Hypothalamus (tissue), 51 donors: ENCODE results near the gene ANKRD42.
A peak's percentile ranks its signal among the peaks of the same experiment; 100 is the strongest.

Experiments
- DNase-seq, 51 donors: peaks; one replicate each; lab custom pipeline; 2025; lab: John Stamatoyannopoulos, UW

Gene ANKRD42

GRCh38 chr11:83285151-83285770 lies 91.7 kb downstream of the ANKRD42 start:
- peak in 1 of 51 donors; percentile 76 for DNase-seq

- peak; percentile 86 to 100 (median 97) for DNase-seq
Measured at GRCh38 chr11:83285771-83286528, 92.4 kb downstream of the ANKRD42 start, which contains the start of gene CCDC90B. TSS of gene CCDC90B (minus strand) at chr11:83286367. CDS start at chr11:83285972, 395 bp downstream.

- DNase-seq, result no peak
Measured at GRCh38 chr11:83287631-83288030, 94.1 kb downstream of the ANKRD42 start.

GRCh38 chr11:83292709-83293456 lies 99.4 kb downstream of the ANKRD42 start:
- DNase-seq, result peak in 23 of 51 donors; percentile 5 to 89 (median 24)

GRCh38 chr11:83293457-83293774 lies 99.9 kb downstream of the ANKRD42 start:
- no peak for DNase-seq

- no peak for DNase-seq
Measured at GRCh38 chr11:83294208-83294607, 100.7 kb downstream of the ANKRD42 start.
